IMR-90 (cell line): Measurements from ENCODE around the gene C1QL1. TPM values are rescaled to one million over a fixed set of nuclear protein-coding genes. Genes with fewer than 3 reads are reported as not detected.

Experiments
- microRNA-seq, 2 experiments: library from miRNA; stranded (forward) in 1 of 2; unstranded in 1 of 2; fragments of 10-50 nt in 1 of 2; fragments of <30 nt in 1 of 2; gene quantifications in 1 of 2; microRNA quantifications in 1 of 2; one replicate each; pipeline versions ENCODE3 to v1.1.0; 2013 to 2020; ENCODE audit not compliant: insufficient read depth in 1 of 2, insufficient read length in 1 of 2, unreplicated experiment in 1 of 2
- polyA plus RNA-seq, 3 experiments: library from polyadenylated mRNA; depleted of rRNA; stranded (reverse); fragments of >200 nt; gene quantifications; 2 replicates each; pipeline ENCODE4 v1.2.3, GENCODE V29; 2012; ENCODE audit warnings: low replicate concordance in 1 of 3
- small RNA-seq, 5 experiments: library from RNA; depleted of rRNA; stranded (forward); fragments of <200 nt; gene quantifications; one replicate each; pipeline ENCODE3, GENCODE V24; 2012
- total RNA-seq: library from RNA; depleted of rRNA; stranded (reverse); fragments of >200 nt; gene quantifications from 2 replicates; pipeline ENCODE4 v1.2.3, GENCODE V29; 2012; rRNA removed

The C1QL1 gene
- total and polyA plus RNA-seq, 2 of the 4 experiments (the other 2 are of a cell fraction): 0.18 to 0.84 TPM

Small RNAs within 50 kb of the gene (microRNA-seq; reads per million reads assigned to microRNA genes)
- gene AC015936.2 (ENCODE audit: insufficient read depth, insufficient read length) (not detected), gene MIR6783 (ENCODE audit: insufficient read depth in 1 of 2, insufficient read length in 1 of 2, unreplicated experiment in 1 of 2) (0.73 to 6.2 reads per million in 2 experiments)

Small RNAs within 50 kb of the gene (small RNA-seq; reads per million reads assigned to genes)
- gene AC015936.2 (0 reads per million in 5 experiments), gene MIR6783 (0 to 11.1 (median 7.2) reads per million in 5 experiments)

Other genes with a start within 250 kb of the C1QL1 start
- 0.28 and 0.36 TPM in 2 replicates for gene ADAM11, start 209.3 kb downstream of the C1QL1 start, total RNA-seq
- 0.46 and 0.53 TPM in 2 replicates for gene ADAM11, start 209.3 kb downstream of the C1QL1 start, polyA plus RNA-seq (2012; rRNA removed)
- 53.3 and 69.7 TPM in 2 replicates for gene GJC1, start 138.0 kb downstream of the C1QL1 start, total RNA-seq
- 23.9 and 24.1 TPM in 2 replicates for gene GJC1, start 138.0 kb downstream of the C1QL1 start, polyA plus RNA-seq (2012; rRNA removed)
- not detected in 2 replicates for gene HIGD1B, start 120.4 kb downstream of the C1QL1 start, total RNA-seq
- gene HIGD1B, start 120.4 kb downstream of the C1QL1 start, polyA plus RNA-seq (2012; rRNA removed): not detected in 2 replicates
- gene EFTUD2, start 68.9 kb downstream of the C1QL1 start, total RNA-seq: 126 and 178 TPM in 2 replicates
- gene EFTUD2, start 68.9 kb downstream of the C1QL1 start, polyA plus RNA-seq (2012; rRNA removed): 72.5 and 74.8 TPM in 2 replicates
- 0.18 TPM in 1 of 2 replicates, not detected in the other for gene GFAP, start 52.8 kb downstream of the C1QL1 start, total RNA-seq
- gene GFAP, start 52.8 kb downstream of the C1QL1 start, polyA plus RNA-seq (2012; rRNA removed): 0.19 and 0.40 TPM in 2 replicates
- 1.3 and 2.5 TPM in 2 replicates for gene KIF18B, start 20.5 kb downstream of the C1QL1 start, total RNA-seq
- gene KIF18B, start 20.5 kb downstream of the C1QL1 start, polyA plus RNA-seq (2012; rRNA removed): 16.0 and 17.4 TPM in 2 replicates
- gene DCAKD, start 83.3 kb upstream of the C1QL1 start, total RNA-seq: 42.5 and 47.9 TPM in 2 replicates
- 31.3 and 32.3 TPM in 2 replicates for gene DCAKD, start 83.3 kb upstream of the C1QL1 start, polyA plus RNA-seq (2012; rRNA removed)
- gene NMT1, start 93.0 kb upstream of the C1QL1 start, total RNA-seq: 57.5 and 60.6 TPM in 2 replicates
- 36.0 and 38.0 TPM in 2 replicates for gene NMT1, start 93.0 kb upstream of the C1QL1 start, polyA plus RNA-seq (2012; rRNA removed)
- gene PLCD3, start 164.2 kb upstream of the C1QL1 start, total RNA-seq: 5.3 and 5.6 TPM in 2 replicates
- 36.6 and 39.0 TPM in 2 replicates for gene PLCD3, start 164.2 kb upstream of the C1QL1 start, polyA plus RNA-seq (2012; rRNA removed)
- 1.7 and 2.3 TPM in 2 replicates for gene ACBD4, start 167.4 kb upstream of the C1QL1 start, total RNA-seq
- 5.7 and 6.1 TPM in 2 replicates for gene ACBD4, start 167.4 kb upstream of the C1QL1 start, polyA plus RNA-seq (2012; rRNA removed)
- gene HEXIM1, start 180.2 kb upstream of the C1QL1 start, total RNA-seq: 5.9 and 8.6 TPM in 2 replicates
- gene HEXIM1, start 180.2 kb upstream of the C1QL1 start, polyA plus RNA-seq (2012; rRNA removed): 14.5 TPM in 2 replicates
- gene HEXIM2, start 193.6 kb upstream of the C1QL1 start, total RNA-seq: 5.6 and 6.1 TPM in 2 replicates
- 4.5 TPM in 2 replicates for gene HEXIM2, start 193.6 kb upstream of the C1QL1 start, polyA plus RNA-seq (2012; rRNA removed)